IMR-90 (cell line): ENCODE measurements around the gene VPS26C. TPM values are rescaled to one million over a fixed set of nuclear protein-coding genes. Genes with fewer than 3 reads are reported as not detected.

Source experiments
- ATAC-seq: fragments of 200-7000 bp; cut with Tn5 transposase; 2 replicates; pipeline ENCODE4 v1.9.1; 2020; ENCODE audit warnings: low read depth, mild to moderate bottlenecking, moderate library complexity
- BruUV-seq: library from RNA; stranded (reverse); fragments of 400-500 nt; replicated peaks from 2 replicates; lab custom pipeline; 2021; lab: Mats Ljungman, UMichigan
- CTCF ChIA-PET: fragments of 300-600 bp; formaldehyde crosslinking; extraction: SDS; loops from one replicate; lab custom pipeline; 2021; ENCODE audit warnings: antibody characterized with exemption; lab: Yijun Ruan, JAX
- POLR2A ChIA-PET: fragments of 300-600 bp; sonication (Branson Sonifier 250); formaldehyde crosslinking; loops from one replicate; lab custom pipeline; 2022; ENCODE audit warnings: antibody characterized with exemption; ENCODE audit not compliant: unreplicated experiment; lab: Charles Lee
- DNase-seq: peaks from one replicate; pipeline ENCODE4 v3.0.0; 2013
- H2AFZ ChIP-seq: replicated peaks from 2 replicates; pipeline ENCODE3; 2013; ENCODE audit warnings: low read length, mild to moderate bottlenecking; ENCODE audit not compliant: poor library complexity
- H2AK5ac ChIP-seq: 2 replicates; pipeline ENCODE4 v1.6.1; 2013; ENCODE audit warnings: low read depth, low read length, inconsistent platforms
- H2AK9ac ChIP-seq: replicated peaks from 2 replicates; pipeline ENCODE3; 2013; ENCODE audit warnings: mild to moderate bottlenecking, low read depth, low read length, moderate library complexity; ENCODE audit not compliant: poor library complexity
- H2BK120ac ChIP-seq: 2 replicates; pipeline ENCODE4 v1.6.1; 2013; ENCODE audit warnings: low read depth, low read length, inconsistent platforms
- H2BK15ac ChIP-seq: 3 replicates; pipeline ENCODE4 v1.6.1; 2013; ENCODE audit warnings: low read depth, low read length, inconsistent platforms
- H2BK20ac ChIP-seq: 2 replicates; pipeline ENCODE4 v1.6.1; 2013; ENCODE audit warnings: low read depth, mild to moderate bottlenecking, inconsistent platforms, low read length, moderate library complexity
- H2BK5ac ChIP-seq: 2 replicates; pipeline ENCODE4 v1.6.1; 2013; ENCODE audit warnings: mild to moderate bottlenecking, low read depth, low read length, inconsistent platforms; ENCODE audit not compliant: poor library complexity, severe bottlenecking
- H3K14ac ChIP-seq: replicated peaks from 2 replicates; pipeline ENCODE4 v1.6.1; 2013; ENCODE audit warnings: low read depth, low read length, inconsistent platforms
- H3K18ac ChIP-seq: 2 replicates; pipeline ENCODE4 v1.6.1; 2013; ENCODE audit warnings: low read depth, low read length, control low read depth
- H3K23ac ChIP-seq: 2 replicates; pipeline ENCODE4 v1.6.1; 2013; ENCODE audit warnings: low read depth, low read length, inconsistent platforms
- H3K27ac ChIP-seq: 2 replicates; pipeline ENCODE4 v1.5.1; 2013; ENCODE audit warnings: mild to moderate bottlenecking, control low read depth, low read length; ENCODE audit not compliant: insufficient read depth
- H3K27me3 ChIP-seq: 2 replicates; pipeline ENCODE4 v1.6.1; 2013; ENCODE audit warnings: low read length; ENCODE audit not compliant: control insufficient read depth, insufficient read depth
- H3K36me3 ChIP-seq: 2 replicates; pipeline ENCODE4 v1.6.1; 2013; ENCODE audit warnings: low read length, mixed read lengths; ENCODE audit not compliant: control insufficient read depth, insufficient read depth
- H3K4ac ChIP-seq: 2 replicates; pipeline ENCODE4 v1.6.1; 2013; ENCODE audit warnings: low read depth, low read length, inconsistent platforms
- H3K4me1 ChIP-seq: 2 replicates; pipeline ENCODE4 v1.6.1; 2013; ENCODE audit warnings: low read length, mixed read lengths; ENCODE audit not compliant: control insufficient read depth, insufficient read depth
- H3K4me2 ChIP-seq: 2 replicates; pipeline ENCODE4 v1.6.1; 2013; ENCODE audit warnings: low read depth, mild to moderate bottlenecking, control low read depth, low read length, moderate library complexity
- H3K4me3 ChIP-seq: 2 replicates; pipeline ENCODE4 v1.5.1; 2013; ENCODE audit warnings: low read depth, mild to moderate bottlenecking, control low read depth, low read length, moderate library complexity; ENCODE audit not compliant: insufficient read depth
- H3K56ac ChIP-seq: 2 replicates; pipeline ENCODE4 v1.6.1; 2013; ENCODE audit warnings: low read length, inconsistent platforms; ENCODE audit not compliant: insufficient read depth; ENCODE audit errors: extremely low read depth
- H3K79me1 ChIP-seq, 2 experiments: 2 replicates each; pipeline ENCODE4 v1.6.1; 2013; ENCODE audit warnings: low read length in 2 of 2, inconsistent platforms in 1 of 2, low read depth in 1 of 2
- H3K9ac ChIP-seq: 2 replicates; pipeline ENCODE4 v1.6.1; 2013; ENCODE audit warnings: low read depth, low read length, control low read depth
- H3K9me1 ChIP-seq: 2 replicates; pipeline ENCODE4 v1.6.1; 2013; ENCODE audit warnings: low read length, inconsistent platforms; ENCODE audit not compliant: insufficient read depth
- H3K9me3 ChIP-seq: 2 replicates; pipeline ENCODE4 v1.6.1; 2013; ENCODE audit warnings: low read length; ENCODE audit not compliant: control insufficient read depth, insufficient read depth
- H4K20me1 ChIP-seq: 2 replicates; pipeline ENCODE4 v1.6.1; 2013; ENCODE audit warnings: low read length, inconsistent platforms; ENCODE audit not compliant: insufficient read depth
- H4K5ac ChIP-seq: 2 replicates; pipeline ENCODE4 v1.6.1; 2013; ENCODE audit warnings: mild to moderate bottlenecking, low read depth, low read length, control low read depth
- H4K8ac ChIP-seq, 2 experiments: 2 replicates each; pipeline ENCODE4 v1.6.1; 2013; ENCODE audit warnings: low read depth in 2 of 2, low read length in 2 of 2, control low read depth in 1 of 2, inconsistent platforms in 1 of 2
- H4K91ac ChIP-seq: 2 replicates; pipeline ENCODE4 v1.6.1; 2013; ENCODE audit warnings: low read depth, low read length, inconsistent platforms; ENCODE audit not compliant: insufficient read depth
- CEBPB ChIP-seq: IDR thresholded peaks from 2 replicates; pipeline ENCODE4 v1.6.1; 2012; ENCODE audit warnings: low read depth, low read length, improper control_type of control experiment
- CHD1 ChIP-seq: IDR thresholded peaks from 2 replicates; pipeline ENCODE4 v1.6.1; 2012; ENCODE audit warnings: low read depth, low read length, improper control_type of control experiment
- CTCF ChIP-seq: conservative IDR thresholded peaks from 2 replicates; pipeline ENCODE4 v1.5.1; 2012; ENCODE audit warnings: mild to moderate bottlenecking, low read depth, low read length, improper control_type of control experiment
- ELK1 ChIP-seq: fragments of 150-350 bp; IDR thresholded peaks from 2 replicates; pipeline ENCODE4 v1.6.1; 2016; ENCODE audit warnings: low read depth, mild to moderate bottlenecking, low read length, moderate library complexity, borderline replicate concordance
- MAFK ChIP-seq: IDR thresholded peaks from 2 replicates; pipeline ENCODE4 v1.6.1; 2012; ENCODE audit warnings: low read depth, low read length, improper control_type of control experiment
- MAZ ChIP-seq: IDR thresholded peaks from 2 replicates; pipeline ENCODE4 v1.6.1; 2012; ENCODE audit warnings: low read depth, mild to moderate bottlenecking, low read length, improper control_type of control experiment, moderate library complexity, borderline replicate concordance
- MXI1 ChIP-seq: IDR thresholded peaks from 2 replicates; pipeline ENCODE4 v1.6.1; 2012; ENCODE audit warnings: low read depth, mild to moderate bottlenecking, low read length, moderate library complexity, borderline replicate concordance
- POLR2A ChIP-seq: IDR thresholded peaks from 2 replicates; pipeline ENCODE4 v1.6.1; 2012; ENCODE audit warnings: mild to moderate bottlenecking, low read depth, low read length
- RAD21 ChIP-seq: IDR thresholded peaks from 2 replicates; pipeline ENCODE4 v1.6.1; 2012; ENCODE audit warnings: low read length, improper control_type of control experiment
- RCOR1 ChIP-seq: IDR thresholded peaks from 2 replicates; pipeline ENCODE4 v1.6.1; 2012; ENCODE audit warnings: mild to moderate bottlenecking, low read length, improper control_type of control experiment; ENCODE audit not compliant: insufficient replicate concordance
- RFX5 ChIP-seq: IDR thresholded peaks from 2 replicates; pipeline ENCODE4 v1.8.0; 2012; ENCODE audit warnings: low read depth, mild to moderate bottlenecking, low read length, moderate library complexity
- USF2 ChIP-seq: fragments of 150-350 bp; IDR thresholded peaks from 2 replicates; pipeline ENCODE4 v1.6.1; 2017; ENCODE audit warnings: mild to moderate bottlenecking, antibody characterized with exemption, low read length, low read depth
- WGBS, 2 experiments: methylation state at CpG; one replicate each; pipeline versions ENCODE4 v1.1.5 to v1.1.7; 2013; ENCODE audit warnings: missing lambda C conversion rate in 2 of 2; ENCODE audit not compliant: insufficient read length in 1 of 2; ENCODE audit errors: extremely low coverage in 2 of 2; 5-methylcytosine and 5-hydroxymethylcytosine counted together
- dilution Hi-C: fragments of 300-500 bp; cut with HindIII; formaldehyde crosslinking; loops from one replicate; pipeline ENCODE4 v1.14.3; 2018; ENCODE audit warnings: low sequenced_read_pairs; ENCODE audit not compliant: unreplicated experiment
- in situ Hi-C: fragments of 300-500 bp; cut with MboI; formaldehyde crosslinking; loops from 3 replicates; pipeline ENCODE4 v1.14.3; 2019; ENCODE audit warnings: low sequenced_read_pairs, inconsistent platforms, mixed read lengths
- intact Hi-C: fragments of 100-400 bp; cut with micrococcal nuclease; formaldehyde crosslinking; loops from 2 replicates; pipeline ENCODE4 v1.10.0; 2022
- polyA plus RNA-seq, 3 experiments: library from polyadenylated mRNA; depleted of rRNA; stranded (reverse); fragments of >200 nt; gene quantifications; 2 replicates each; pipeline ENCODE4 v1.2.3, GENCODE V29; 2012; ENCODE audit warnings: low replicate concordance in 1 of 3
- total RNA-seq: library from RNA; depleted of rRNA; stranded (reverse); fragments of >200 nt; gene quantifications from 2 replicates; pipeline ENCODE4 v1.2.3, GENCODE V29; 2012

The VPS26C gene
- total and polyA plus RNA-seq, 2 of the 4 experiments (the other 2 are of a cell fraction): 30.0 to 36.6 TPM

GRCh38 chr21:37297364-37297763 lies 30.2 kb upstream of the VPS26C start:
- H2BK15ac ChIP-seq: no peak overlapping the region
- no peak overlapping the region for H2AK9ac ChIP-seq
- dilution Hi-C loops (no loop called here), intact Hi-C loops (no loop called here), in situ Hi-C loops (no loop called here)
- no peak overlapping the region for H3K18ac ChIP-seq
- ChIA-PET CTCF (no interaction called here), POLR2A (no interaction called here)
- no peak overlapping the region for H2AFZ ChIP-seq
- H3K4me1 ChIP-seq: no peaks in the 10 kb centered on the region
- no peak overlapping the region for H2BK20ac ChIP-seq
- H3K4ac ChIP-seq: no peak overlapping the region
- DNase-seq: no peak
- no peak overlapping the region for H4K8ac ChIP-seq
- BruUV-seq: no TSS peak
- H3K9ac ChIP-seq: no peak overlapping the region
- H3K4me2 ChIP-seq: no peak overlapping the region
- no peak overlapping the region for H2BK120ac ChIP-seq
- no CpG with 5 or more reads among the region's 7 CpGs for WGBS, 2 experiments
- no peak overlapping the region for H3K56ac ChIP-seq
- TF ChIP-seq ELK1: no peak
- TF ChIP-seq MAZ: no peak
- no peak for TF ChIP-seq MXI1
- no peak for TF ChIP-seq CTCF
- no peak for TF ChIP-seq RAD21
- no peak for TF ChIP-seq MAFK
- no peak for TF ChIP-seq CEBPB
- no peak for TF ChIP-seq POLR2A
- TF ChIP-seq CHD1: no peak
- no peak for TF ChIP-seq USF2
- TF ChIP-seq RCOR1: no peak
- TF ChIP-seq RFX5: no peak
- H3K9me3 ChIP-seq: no peaks in the 10 kb centered on the region
- H3K23ac ChIP-seq: no peak overlapping the region
- no peak overlapping the region for H2AK5ac ChIP-seq
- no peaks in the 10 kb centered on the region for H3K79me1 ChIP-seq
- no peak overlapping the region for H4K5ac ChIP-seq
- H3K4me3 ChIP-seq: no peak overlapping the region
- no peaks in the 10 kb centered on the region for H3K9me1 ChIP-seq
- H4K91ac ChIP-seq: no peak overlapping the region
- no peaks in the 10 kb centered on the region for H3K36me3 ChIP-seq
- no peaks in the 10 kb centered on the region for H4K20me1 ChIP-seq
- no peak for ATAC-seq
- H2BK5ac ChIP-seq: no peak overlapping the region
- H3K27me3 ChIP-seq: peaks cover 6% of the 10 kb centered on the region
- no peak overlapping the region for H3K14ac ChIP-seq
- H3K27ac ChIP-seq: no peak overlapping the region
